Activated CD4-positive, alpha-beta T cell treated with anti-CD3 and anti-CD28 coated beads, Interleukin-2, amount 10 ng/mL, durations not matched to agents 24 days and 14 days (primary cell): Measurements from ENCODE around the gene MCM3. TPM values are rescaled to one million over a fixed set of nuclear protein-coding genes. Genes with fewer than 3 reads are reported as not detected.

Experiments
- DNase-seq: peaks from one replicate; pipeline ENCODE4 v3.0.0; 2022
- H3K27ac Mint-ChIP-seq: one replicate; pipeline ENCODE4 v1.8.0; 2022; ENCODE audit warnings: mild to moderate bottlenecking, mixed read lengths
- H3K27me3 Mint-ChIP-seq: one replicate; pipeline ENCODE4 v1.8.0; 2022; ENCODE audit warnings: mixed read lengths
- H3K36me3 Mint-ChIP-seq: one replicate; pipeline ENCODE4 v1.8.0; 2022; ENCODE audit warnings: low read depth, mild to moderate bottlenecking, mixed read lengths
- H3K4me1 Mint-ChIP-seq: one replicate; pipeline ENCODE4 v1.8.0; 2021; ENCODE audit warnings: mixed read lengths
- H3K4me3 Mint-ChIP-seq: one replicate; pipeline ENCODE4 v1.8.0; 2022; ENCODE audit warnings: mild to moderate bottlenecking, moderate library complexity, mixed read lengths
- H3K9me3 Mint-ChIP-seq: one replicate; pipeline ENCODE4 v1.8.0; 2021; ENCODE audit warnings: mixed read lengths
- intact Hi-C: fragments of 100-400 bp; cut with micrococcal nuclease; formaldehyde crosslinking; loops from one replicate; pipeline ENCODE4 v1.15.1; 2023
- total RNA-seq: library from RNA; stranded (reverse); gene quantifications from 2 replicates; pipeline ENCODE4 v1.2.3, GENCODE V29; 2022

MCM3 gene
- total RNA-seq, 1 donor from 2014 or later = 240 TPM

GRCh38 chr6:52221302-52221701 is 63.2 kb downstream of the MCM3 start:
- DNase-seq = peak; percentile 76
- no peaks in the 10 kb centered on the region for H3K36me3 Mint-ChIP-seq
- H3K4me3 Mint-ChIP-seq = peak overlapping the region; percentile 30
- H3K4me1 Mint-ChIP-seq = peaks cover 12% of the 10 kb centered on the region
- intact Hi-C loops = loop anchor here (1.0 to 10.0 kb wide), 3 partner anchors 8 to 773 kb away; partner anchors contain the start of gene GSTA4
- peak overlapping the region; percentile 58 for H3K27ac Mint-ChIP-seq
- H3K9me3 Mint-ChIP-seq = no peaks in the 10 kb centered on the region
- peaks cover 52% of the 10 kb centered on the region for H3K27me3 Mint-ChIP-seq

GRCh38 chr6:52217761-52218160 is 66.8 kb downstream of the MCM3 start:
- H3K9me3 Mint-ChIP-seq = no peaks in the 10 kb centered on the region
- intact Hi-C loops = no loop called here
- no peak for DNase-seq
- no peak overlapping the region for H3K27ac Mint-ChIP-seq
- no peaks in the 10 kb centered on the region for H3K36me3 Mint-ChIP-seq
- H3K27me3 Mint-ChIP-seq = peaks cover 33% of the 10 kb centered on the region
- H3K4me3 Mint-ChIP-seq = no peak overlapping the region
- H3K4me1 Mint-ChIP-seq = peaks cover 13% of the 10 kb centered on the region

- H3K36me3 Mint-ChIP-seq = no peaks in the 10 kb centered on the region
- H3K4me3 Mint-ChIP-seq = no peak overlapping the region
- H3K27me3 Mint-ChIP-seq = peaks cover 36% of the 10 kb centered on the region
- no peak overlapping the region for H3K27ac Mint-ChIP-seq
- H3K9me3 Mint-ChIP-seq = no peaks in the 10 kb centered on the region
- intact Hi-C loops = no loop called here
- DNase-seq = no peak
- peaks cover 12% of the 10 kb centered on the region for H3K4me1 Mint-ChIP-seq
Observed at GRCh38 chr6:52216932-52217575, 67.5 kb downstream of the MCM3 start.

- Mint-ChIP-seq H3K4me1 (peaks cover 4% of the 10 kb centered on the region), H3K9me3 (no peaks in the 10 kb centered on the region), H3K27me3 (peaks cover 38% of the 10 kb centered on the region), H3K4me3 (no peak overlapping the region), H3K36me3 (no peaks in the 10 kb centered on the region), H3K27ac (no peak overlapping the region)
- intact Hi-C loops = no loop called here
- DNase-seq = no peak
Observed at GRCh38 chr6:52215787-52216186, 68.8 kb downstream of the MCM3 start.

Other genes with a start within 250 kb of the MCM3 start
- gene PKHD1, start 197.1 kb downstream of the MCM3 start, total RNA-seq = not detected in 2 replicates
- not detected in 2 replicates for gene IL17A, start 98.4 kb downstream of the MCM3 start, total RNA-seq
- gene IL17F, start 40.2 kb downstream of the MCM3 start, total RNA-seq = not detected in 2 replicates
- gene PAQR8, start 77.4 kb upstream of the MCM3 start, total RNA-seq = 4.5 and 4.8 TPM in 2 replicates
- 1.5 and 1.7 TPM in 2 replicates for gene EFHC1, start 135.6 kb upstream of the MCM3 start, total RNA-seq